ENCODE measurements around the gene ZNF407.
A peak's percentile ranks its signal among the peaks of the same experiment; 100 is the strongest.

Gene ZNF407

GRCh38 chr18:74790451-74790850 lies 192.8 kb downstream of the ZNF407 start:
- DNase-seq (ENCODE audit: low read depth): no peak

DNA sequence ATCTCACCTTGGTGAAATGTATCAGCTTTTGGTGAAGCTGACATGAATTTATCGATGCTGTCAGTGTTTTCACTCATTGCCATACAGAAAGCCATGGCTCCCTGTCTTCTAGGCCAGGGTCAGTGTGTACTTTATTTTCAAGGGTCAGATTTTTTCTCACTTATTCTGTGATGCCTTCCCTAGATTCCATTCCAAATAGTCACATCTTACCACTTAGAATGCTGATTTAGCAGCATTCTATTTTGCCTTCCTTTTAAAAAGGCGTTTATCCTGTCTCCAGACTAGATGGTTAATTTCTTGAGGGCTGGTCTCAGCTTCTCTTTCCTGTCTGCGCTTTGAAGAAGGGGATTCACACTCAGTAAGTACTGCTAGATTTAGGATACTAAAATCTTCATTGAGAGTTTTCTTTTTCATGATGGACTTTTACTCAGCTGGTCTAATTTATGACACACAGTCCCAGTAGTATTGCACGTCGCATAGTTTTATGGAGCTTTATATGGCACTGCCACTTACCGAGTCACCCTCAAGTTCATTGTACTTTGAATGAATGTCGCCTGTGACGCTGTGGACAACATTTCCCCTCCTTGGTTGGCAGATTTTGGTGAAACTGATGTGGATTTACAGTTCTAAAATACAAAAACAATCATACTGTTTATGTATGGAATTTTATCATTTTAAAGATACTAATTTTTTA lies 194.0 kb downstream of the ZNF407 start:
- peak; percentile 25 for DNase-seq (ENCODE audit: low read depth)

DNA sequence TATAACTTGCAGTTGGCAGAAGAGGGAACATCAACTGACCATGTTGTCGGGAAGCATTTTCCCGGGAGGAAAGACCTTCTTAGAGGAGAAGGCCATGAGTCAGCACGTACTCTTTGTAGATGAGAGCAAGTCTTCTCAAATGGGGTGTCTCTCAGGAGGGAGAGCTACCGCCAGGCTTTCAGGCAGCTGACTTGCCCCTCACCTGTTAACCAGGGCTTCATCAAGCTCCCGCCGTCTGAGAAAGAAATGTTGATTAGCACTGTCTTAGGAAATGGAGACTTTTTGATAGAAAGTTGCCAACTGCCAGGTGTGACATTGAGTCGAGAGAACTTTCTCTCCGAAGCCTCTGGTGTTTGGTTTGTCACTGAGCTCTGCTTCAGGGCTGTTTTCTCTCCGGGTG lies 196.1 kb downstream of the ZNF407 start:
- DNase-seq (ENCODE audit: low read depth): no peak

- DNase-seq (ENCODE audit: low read depth): no peak
These were observed 198.1 kb downstream of the ZNF407 start for GRCh38 chr18:74795751-74796150.

DNA sequence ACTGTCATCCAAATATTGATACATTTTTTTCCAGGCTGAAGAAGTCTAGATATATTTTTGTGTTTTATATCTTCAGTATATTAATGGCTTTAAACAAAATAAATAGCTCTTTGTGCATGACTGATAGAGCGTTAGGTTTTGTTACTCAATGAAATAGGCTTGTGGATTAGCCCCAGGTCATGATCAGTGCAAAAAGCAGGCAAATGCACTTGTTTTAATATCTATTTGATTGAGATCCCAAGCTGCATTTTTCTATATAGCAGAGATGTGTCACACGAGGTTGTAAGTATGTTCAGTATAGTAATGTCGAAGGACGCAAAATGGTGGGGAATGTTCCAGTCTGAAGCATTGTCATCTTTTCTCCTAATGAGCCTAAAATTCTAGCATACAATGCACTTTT lies 198.5 kb downstream of the ZNF407 start:
- DNase-seq (ENCODE audit: low read depth): no peak

GRCh38 chr18:74796841-74797576 lies 199.3 kb downstream of the ZNF407 start:
- DNase-seq (ENCODE audit: low read depth): peak; percentile 65

GRCh38 chr18:74797577-74798151 lies 200.0 kb downstream of the ZNF407 start:
- DNase-seq (ENCODE audit: low read depth): no peak

- DNase-seq (ENCODE audit: low read depth): no peak
These were observed 201.9 kb downstream of the ZNF407 start for GRCh38 chr18:74799542-74799941.

GRCh38 chr18:74800098-74800497 lies 202.4 kb downstream of the ZNF407 start:
- no peak for DNase-seq (ENCODE audit: low read depth)

DNA sequence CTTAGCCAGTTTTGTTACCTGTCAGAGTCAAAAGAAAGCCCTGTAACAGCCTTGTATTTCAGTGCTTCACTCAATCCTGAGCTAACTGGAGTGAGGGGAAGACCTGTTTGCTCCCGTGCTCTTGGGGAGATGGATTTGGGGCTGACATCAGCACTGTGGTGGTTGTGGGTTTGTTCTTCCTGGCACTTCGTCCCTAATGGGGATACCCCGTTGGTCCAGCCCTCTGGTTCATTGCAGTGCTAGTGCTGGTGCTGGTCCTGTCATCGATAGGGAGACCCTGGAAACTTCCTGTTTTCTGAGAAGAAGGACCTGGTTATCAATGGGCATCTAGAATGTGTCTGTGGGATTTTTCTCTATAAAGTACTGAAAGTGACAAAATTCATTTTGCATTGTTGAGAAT lies 205.4 kb downstream of the ZNF407 start:
- no peak for DNase-seq (ENCODE audit: low read depth)

DNA sequence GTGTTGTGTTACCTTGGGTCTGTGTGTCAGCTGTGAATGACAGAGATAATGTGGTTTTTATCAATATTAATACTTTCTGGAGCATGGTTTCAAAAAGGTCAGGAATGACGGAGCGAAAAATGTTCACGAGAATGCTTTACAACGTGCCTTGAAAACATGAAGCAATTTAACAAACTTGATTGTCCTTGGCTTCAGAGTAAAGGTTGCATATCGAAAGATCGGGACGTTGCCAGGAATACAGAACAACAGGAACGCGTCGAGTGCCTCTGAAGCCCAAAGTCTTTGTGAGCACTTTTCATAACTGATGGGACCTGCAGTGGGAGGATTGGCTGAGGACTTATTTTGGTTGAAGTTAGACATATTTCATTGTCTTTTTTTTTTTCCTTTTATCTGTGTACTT lies 206.1 kb downstream of the ZNF407 start:
- DNase-seq (ENCODE audit: low read depth): no peak

DNA sequence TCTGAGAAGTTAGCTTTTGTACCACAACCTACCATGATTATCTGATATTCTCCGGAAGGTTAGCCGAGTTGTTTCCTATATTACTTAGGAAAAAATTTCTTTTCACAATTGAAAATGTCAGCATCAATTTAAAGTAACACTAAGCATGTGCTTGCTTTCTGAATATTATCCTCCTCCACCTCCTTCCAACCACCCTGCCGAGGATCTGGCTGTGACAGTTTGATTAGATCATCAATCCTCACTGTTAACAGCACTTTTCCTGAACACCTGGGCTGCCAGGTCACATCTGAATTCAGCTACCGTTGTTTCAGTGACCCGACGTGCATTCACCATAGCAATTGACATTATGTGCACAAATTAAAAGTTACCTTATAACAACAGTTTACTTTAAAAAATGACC lies 207.0 kb downstream of the ZNF407 start:
- DNase-seq (ENCODE audit: low read depth): no peak

DNA sequence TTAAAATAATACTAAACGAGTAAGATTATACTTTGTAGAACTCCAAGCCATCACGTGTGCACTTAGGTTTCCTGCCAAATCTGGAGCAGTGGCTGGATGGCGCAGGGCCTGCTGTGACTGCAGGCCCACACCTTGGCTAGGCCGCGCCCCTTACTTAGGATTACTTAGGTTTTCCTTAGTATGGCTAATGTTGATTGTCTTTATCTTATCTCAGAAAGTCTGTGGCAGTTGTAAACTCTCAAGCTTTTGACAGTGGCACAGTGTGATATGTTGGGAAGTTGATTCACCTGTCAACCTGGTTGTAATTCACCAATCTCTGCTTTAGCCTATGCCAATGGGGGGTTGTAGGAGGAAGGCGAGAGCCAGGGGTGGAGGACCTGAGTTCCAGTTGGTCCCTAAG lies 208.4 kb downstream of the ZNF407 start:
- no peak for DNase-seq (ENCODE audit: low read depth)

DNA sequence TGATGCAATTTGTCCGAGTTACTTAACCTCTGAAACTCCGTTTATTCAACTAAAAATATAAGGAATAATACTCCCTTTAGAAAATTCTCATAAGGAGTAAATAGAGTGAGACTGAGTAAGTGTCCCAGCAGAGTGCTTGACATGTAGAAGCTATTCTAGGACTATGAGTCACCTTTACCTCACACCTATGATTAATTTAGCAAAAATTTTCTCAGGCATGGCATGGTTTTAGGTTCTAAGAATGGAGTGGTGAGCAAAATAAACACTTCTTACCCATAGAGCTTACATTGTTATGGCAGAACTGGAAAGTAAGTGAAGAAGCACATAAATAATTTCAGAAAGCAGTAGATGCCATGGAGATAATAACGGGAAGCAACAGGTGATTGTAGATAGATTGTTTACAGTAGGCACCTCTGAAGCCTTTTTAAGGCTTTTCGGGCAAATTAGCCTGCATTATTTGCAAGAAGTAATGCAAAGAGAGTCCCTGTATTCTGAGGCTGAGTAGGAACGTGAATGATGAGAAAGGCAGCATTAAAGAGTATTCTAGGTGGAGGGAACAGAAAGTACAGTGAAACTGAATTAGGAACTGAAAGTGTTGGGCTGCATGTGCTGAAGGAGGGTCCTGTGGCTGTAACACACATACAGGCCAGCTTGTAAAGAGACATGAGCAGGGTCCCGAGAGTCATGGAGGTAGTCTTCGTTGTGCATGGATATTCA lies 209.2 kb downstream of the ZNF407 start:
- peak; percentile 96 for DNase-seq (ENCODE audit: low read depth)

DNA sequence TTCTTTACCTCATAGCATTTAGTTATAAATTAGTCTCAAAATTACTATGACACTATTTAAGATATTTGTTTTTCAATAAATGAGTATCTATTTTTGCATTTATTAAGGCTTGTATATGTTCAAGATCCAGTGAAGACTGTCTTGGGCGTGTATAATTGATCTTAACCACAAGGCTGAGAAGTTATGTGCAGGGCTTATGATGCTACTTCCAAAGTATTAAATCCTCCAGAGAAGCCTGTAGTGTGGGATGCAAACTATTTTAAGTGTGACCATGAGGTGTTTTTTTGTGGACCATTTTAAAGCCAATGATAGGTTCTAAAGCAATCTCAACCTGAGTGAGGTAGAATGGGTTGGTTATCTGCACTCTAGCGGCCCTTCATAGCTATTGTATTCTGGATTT lies 219.9 kb downstream of the ZNF407 start:
- no peak for DNase-seq (ENCODE audit: low read depth)

GRCh38 chr18:74818516-74819175 lies 221.0 kb downstream of the ZNF407 start:
- DNase-seq (ENCODE audit: low read depth): no peak

- peak; percentile 40 for DNase-seq (ENCODE audit: low read depth)
These were observed 221.9 kb downstream of the ZNF407 start for GRCh38 chr18:74819433-74820059.

- DNase-seq (ENCODE audit: low read depth): no peak
These were observed 222.6 kb downstream of the ZNF407 start for GRCh38 chr18:74820160-74820780.

DNA sequence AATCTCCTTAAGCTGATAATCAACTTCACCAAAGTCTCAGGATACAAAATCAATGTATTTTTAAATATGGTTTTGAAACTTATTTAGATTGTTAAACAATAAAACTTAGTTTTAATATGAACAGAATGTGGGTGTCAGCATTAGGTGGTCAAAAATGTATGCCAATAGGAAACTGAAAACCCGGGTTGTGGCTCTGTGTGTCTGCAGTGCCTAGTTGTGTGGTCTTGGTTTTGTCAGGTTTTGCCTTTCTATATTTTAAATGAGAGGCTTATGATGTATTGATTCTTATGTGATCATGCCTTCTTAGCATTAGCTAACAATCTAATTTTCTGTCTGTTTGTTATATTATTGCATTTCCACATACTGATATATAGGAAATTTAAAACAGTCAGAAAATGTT lies 227.8 kb downstream of the ZNF407 start:
- no peak for DNase-seq (ENCODE audit: low read depth)

- no peak for DNase-seq (ENCODE audit: low read depth)
These were observed 228.9 kb downstream of the ZNF407 start for GRCh38 chr18:74826572-74826971.

- DNase-seq (ENCODE audit: low read depth): no peak
These were observed 230.5 kb downstream of the ZNF407 start for GRCh38 chr18:74828200-74828599.

Data from ELR (cell line).